Muscle layer of duodenum (tissue), 2 donors: ENCODE data around the gene NCK1.

Experiments
- H3K27ac ChIP-seq: one replicate; pipeline ENCODE4 v1.7.0; 2013; ENCODE audit warnings: mild to moderate bottlenecking, low read length
- H3K27me3 ChIP-seq: one replicate; pipeline ENCODE4 v1.7.0; 2013; ENCODE audit warnings: low read depth, mild to moderate bottlenecking, control low read depth, low read length
- H3K36me3 ChIP-seq, 2 donors: one replicate each; pipeline ENCODE4 v1.7.0; 2013; ENCODE audit warnings: low read length in 2 of 2, control low read depth in 1 of 2, mild to moderate bottlenecking in 1 of 2; ENCODE audit not compliant: insufficient read depth in 2 of 2, control insufficient read depth in 1 of 2
- H3K4me1 ChIP-seq, 2 donors: one replicate each; pipeline ENCODE4 v1.7.0; 2013; ENCODE audit warnings: low read length in 2 of 2, mild to moderate bottlenecking in 2 of 2, control low read depth in 1 of 2, moderate library complexity in 1 of 2; ENCODE audit not compliant: insufficient read depth in 2 of 2, control insufficient read depth in 1 of 2
- H3K4me3 ChIP-seq, 2 donors: one replicate each; pipeline ENCODE4 v1.7.0; 2013; ENCODE audit warnings: low read length in 2 of 2, low read depth in 1 of 2, mild to moderate bottlenecking in 1 of 2
- H3K9me3 ChIP-seq, 2 donors: one replicate each; pipeline ENCODE4 v1.7.0; 2013; ENCODE audit warnings: low read length in 2 of 2, control low read depth in 1 of 2, mild to moderate bottlenecking in 1 of 2; ENCODE audit not compliant: control insufficient read depth in 1 of 2
- donor health status: healthy.

Gene NCK1

GRCh38 chr3:136836511-136837156 lies 25.4 kb upstream of the NCK1 start:
- peaks cover 0 to 31% of the 10 kb centered on the region in 2 donors for H3K4me1 ChIP-seq
- H3K27me3 ChIP-seq, result no peaks in the 10 kb centered on the region
- no peak overlapping the region for H3K27ac ChIP-seq
- H3K9me3 ChIP-seq, result no peaks in the 10 kb centered on the region
- H3K4me3 ChIP-seq, result no peak overlapping the region
- H3K36me3 ChIP-seq, result no peaks in the 10 kb centered on the region

GRCh38 chr3:136838641-136839555 lies 23.1 kb upstream of the NCK1 start:
- no peak overlapping the region for H3K27ac ChIP-seq
- H3K4me3 ChIP-seq, result no peak overlapping the region
- H3K9me3 ChIP-seq, result no peaks in the 10 kb centered on the region
- H3K4me1 ChIP-seq, result peaks cover 0 to 31% of the 10 kb centered on the region in 2 donors
- no peaks in the 10 kb centered on the region for H3K36me3 ChIP-seq
- no peaks in the 10 kb centered on the region for H3K27me3 ChIP-seq

- Histone ChIP-seq H3K27me3 (no peaks in the 10 kb centered on the region), H3K27ac (no peak overlapping the region)
These were observed 22.5 kb upstream of the NCK1 start for GRCh38 chr3:136839556-136839931.

GRCh38 chr3:136840252-136840651 lies 21.8 kb upstream of the NCK1 start:
- Histone ChIP-seq H3K27ac (no peak overlapping the region), H3K4me3 (no peak overlapping the region), H3K9me3 (no peaks in the 10 kb centered on the region), H3K27me3 (no peaks in the 10 kb centered on the region), H3K4me1 (peaks cover 0 to 31% of the 10 kb centered on the region in 2 donors), H3K36me3 (no peaks in the 10 kb centered on the region)

More at GRCh38 chr3:136839556-136839931, 22.5 kb upstream of the NCK1 start:
- Histone ChIP-seq H3K4me3 (no peak overlapping the region), H3K4me1 (peaks cover 0 to 31% of the 10 kb centered on the region in 2 donors), H3K9me3 (no peaks in the 10 kb centered on the region), H3K36me3 (no peaks in the 10 kb centered on the region)

- no peaks in the 10 kb centered on the region for H3K27me3 ChIP-seq
- H3K4me3 ChIP-seq, result no peak overlapping the region
- no peaks in the 10 kb centered on the region for H3K9me3 ChIP-seq
- H3K4me1 ChIP-seq, result peaks cover 0 to 13% of the 10 kb centered on the region in 2 donors
- no peak overlapping the region for H3K27ac ChIP-seq
- peaks cover 0 to 4% of the 10 kb centered on the region in 2 donors for H3K36me3 ChIP-seq
These were observed 19.7 kb upstream of the NCK1 start for GRCh38 chr3:136842294-136842693.

GRCh38 chr3:136844724-136845123 lies 17.3 kb upstream of the NCK1 start:
- Histone ChIP-seq H3K9me3 (no peaks in the 10 kb centered on the region), H3K4me3 (no peak overlapping the region), H3K36me3 (peaks cover 0 to 4% of the 10 kb centered on the region in 2 donors), H3K4me1 (no peaks in the 10 kb centered on the region), H3K27me3 (no peaks in the 10 kb centered on the region), H3K27ac (no peak overlapping the region)

- no peaks in the 10 kb centered on the region for H3K27me3 ChIP-seq
These were observed 9.8 kb upstream of the NCK1 start for GRCh38 chr3:136852180-136852579.

GRCh38 chr3:136856665-136857064 lies 5.3 kb upstream of the NCK1 start:
- H3K36me3 ChIP-seq, result peaks cover 0 to 3% of the 10 kb centered on the region in 2 donors
- H3K4me1 ChIP-seq, result peaks cover 4 to 16% of the 10 kb centered on the region in 2 donors
- no peak overlapping the region for H3K4me3 ChIP-seq
- no peak overlapping the region for H3K27ac ChIP-seq
- no peaks in the 10 kb centered on the region for H3K9me3 ChIP-seq
- H3K27me3 ChIP-seq, result no peaks in the 10 kb centered on the region

More at GRCh38 chr3:136852180-136852579, 9.8 kb upstream of the NCK1 start:
- H3K4me3 ChIP-seq, result no peak overlapping the region
- no peak overlapping the region for H3K27ac ChIP-seq
- H3K4me1 ChIP-seq, result peaks cover 0 to 6% of the 10 kb centered on the region in 2 donors
- H3K36me3 ChIP-seq, result peaks cover 0 to 3% of the 10 kb centered on the region in 2 donors
- H3K9me3 ChIP-seq, result no peaks in the 10 kb centered on the region

GRCh38 chr3:136858381-136858780 lies 3.6 kb upstream of the NCK1 start:
- no peak overlapping the region for H3K27ac ChIP-seq
- H3K36me3 ChIP-seq, result peaks cover 0 to 3% of the 10 kb centered on the region in 2 donors
- H3K27me3 ChIP-seq, result no peaks in the 10 kb centered on the region
- no peak overlapping the region for H3K4me3 ChIP-seq
- no peaks in the 10 kb centered on the region for H3K9me3 ChIP-seq
- peaks cover 8 to 19% of the 10 kb centered on the region in 2 donors for H3K4me1 ChIP-seq

- Histone ChIP-seq H3K9me3 (no peaks in the 10 kb centered on the region), H3K27ac (no peak overlapping the region), H3K36me3 (no peaks in the 10 kb centered on the region), H3K4me1 (peaks cover 10 to 19% of the 10 kb centered on the region in 2 donors), H3K4me3 (peak overlapping the region; percentile 89 to 92), H3K27me3 (no peaks in the 10 kb centered on the region)
These were observed 1.5 kb upstream of the NCK1 start for GRCh38 chr3:136860541-136860940.

GRCh38 chr3:136862617-136863322 lies 762 bp downstream of the NCK1 start:
- no peaks in the 10 kb centered on the region for H3K36me3 ChIP-seq
- no peaks in the 10 kb centered on the region for H3K27me3 ChIP-seq
- peak overlapping the region; percentile 89 to 92 for H3K4me3 ChIP-seq
- H3K27ac ChIP-seq, result peak overlapping the region; percentile 77
- H3K9me3 ChIP-seq, result no peaks in the 10 kb centered on the region
- peaks cover 10 to 13% of the 10 kb centered on the region in 2 donors for H3K4me1 ChIP-seq
